ENCODE measurements around the gene ZNF384.

The ZNF384 gene

DNA sequence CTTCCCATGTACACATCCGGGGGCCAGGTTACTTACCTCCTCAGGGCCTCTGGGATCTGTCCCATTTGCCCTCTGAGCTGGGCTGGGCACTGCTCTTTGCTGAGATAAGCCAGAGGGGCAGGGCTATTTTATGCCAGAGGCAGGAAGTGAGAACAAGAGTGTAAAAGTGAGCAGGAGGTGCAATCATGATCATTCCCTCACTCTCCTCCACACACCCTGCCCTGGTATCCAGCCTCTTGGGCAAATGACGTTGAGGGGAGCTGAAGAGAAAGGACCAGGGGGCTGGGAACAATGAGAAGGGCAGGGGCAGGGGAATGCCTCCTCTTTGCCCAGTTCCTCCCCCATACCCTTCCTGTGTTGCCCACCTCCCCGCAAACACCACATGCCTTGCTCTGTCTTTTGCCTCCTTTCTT, 57.6 kb downstream of the ZNF384 start:
- peak in 3 of 10 donors; percentile 8 to 32 (median 14) for DNase-seq
- intact Hi-C loops (cut with DNase I): no loop called here

DNA sequence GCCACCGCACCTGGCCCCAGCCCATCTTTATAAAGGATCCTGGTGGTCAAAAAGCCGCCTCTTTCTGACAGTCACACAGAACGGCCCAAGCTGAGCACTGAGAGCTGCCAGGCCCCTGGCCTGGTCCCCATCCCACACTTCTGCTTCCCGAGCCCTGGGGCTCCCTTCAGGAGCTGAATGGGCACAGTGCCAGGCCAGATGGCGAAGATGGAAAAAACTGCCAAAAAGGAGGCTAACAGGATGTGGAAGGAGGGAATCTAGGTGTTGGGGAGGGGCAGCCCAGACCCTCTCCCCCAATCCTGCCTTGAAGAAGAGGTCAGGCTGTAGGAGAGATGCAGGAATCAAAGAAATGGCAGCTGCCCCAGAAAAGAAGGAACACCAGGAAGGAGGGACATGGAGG, 58.4 kb downstream of the ZNF384 start:
- intact Hi-C loops (cut with DNase I): no loop called here
- DNase-seq: peak in 3 of 10 donors; percentile 44 to 65 (median 53)

DNA sequence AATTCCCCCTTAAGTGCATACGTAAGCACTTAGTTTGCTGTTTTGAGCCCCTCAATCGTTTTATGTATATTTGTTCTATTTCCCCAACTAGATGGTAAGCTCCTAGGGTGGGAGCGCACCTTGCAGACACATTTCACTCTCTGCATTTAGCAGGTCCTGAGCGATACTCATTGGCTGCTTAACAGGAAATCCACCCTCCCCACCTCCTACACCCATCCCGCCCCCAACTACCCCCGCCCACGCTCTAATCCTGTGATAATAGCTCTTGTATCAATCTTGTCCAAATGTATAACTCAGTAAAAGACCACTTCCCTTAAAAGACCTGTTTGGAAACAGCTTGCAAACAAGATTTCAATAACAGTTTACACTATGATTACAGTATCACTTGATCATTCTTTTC, 61.6 kb downstream of the ZNF384 start:
- intact Hi-C loops (cut with DNase I): no loop called here
- no peak for DNase-seq

DNA sequence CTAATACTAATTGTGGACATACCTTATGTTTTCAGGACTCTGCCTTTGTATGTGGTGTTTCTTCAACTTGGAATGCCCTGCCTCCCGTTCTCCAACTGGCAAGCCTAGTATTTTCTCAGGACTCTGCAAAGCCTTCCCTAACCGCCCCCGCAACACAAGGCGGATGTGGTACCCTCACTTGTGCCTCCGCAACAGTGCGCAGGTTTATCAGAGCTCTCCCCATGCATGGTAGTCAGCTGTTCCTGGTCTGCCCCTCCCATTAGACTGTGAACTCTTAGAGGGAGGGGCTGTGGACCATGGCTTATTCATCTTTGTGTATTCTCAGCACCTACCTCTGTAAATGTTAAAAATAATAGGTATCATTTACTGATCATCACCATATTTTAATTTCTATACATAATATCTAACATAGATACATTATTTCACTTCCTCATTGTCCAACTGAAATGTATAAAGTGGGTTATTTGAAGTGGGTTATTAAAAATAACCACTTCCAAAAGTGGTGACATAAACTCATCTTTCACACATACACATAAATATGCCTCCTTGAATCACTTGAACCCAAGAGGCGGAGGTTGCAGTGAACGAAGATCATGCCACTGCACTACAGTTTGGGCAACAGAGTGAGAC, 62.4 kb downstream of the ZNF384 start:
- intact Hi-C loops (cut with DNase I): no loop called here
- peak in 4 of 10 donors; percentile 52 to 87 (median 82) for DNase-seq

DNA sequence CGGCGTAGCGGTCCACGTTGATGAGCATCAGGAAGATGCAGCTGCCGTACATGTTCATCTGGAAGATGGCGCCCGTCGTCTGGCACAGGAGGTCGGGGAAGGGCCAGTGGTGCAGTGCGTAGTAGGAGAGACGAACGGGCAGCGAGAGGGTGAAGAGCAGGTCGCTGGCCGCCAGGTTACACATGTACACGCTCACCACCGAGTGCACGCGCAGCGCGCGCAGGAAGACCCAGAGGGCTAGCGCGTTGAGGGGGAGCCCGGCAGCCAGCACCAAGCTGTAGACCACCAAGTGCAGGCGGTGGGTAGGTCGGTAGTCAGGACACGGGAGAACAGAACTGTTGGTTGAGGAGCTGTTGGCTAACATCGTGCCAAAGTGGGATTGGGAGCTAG, 68.3 kb downstream of the ZNF384 start:
- intact Hi-C loops (cut with DNase I): no loop called here
- DNase-seq: peak in 1 of 10 donors; percentile 69

DNA sequence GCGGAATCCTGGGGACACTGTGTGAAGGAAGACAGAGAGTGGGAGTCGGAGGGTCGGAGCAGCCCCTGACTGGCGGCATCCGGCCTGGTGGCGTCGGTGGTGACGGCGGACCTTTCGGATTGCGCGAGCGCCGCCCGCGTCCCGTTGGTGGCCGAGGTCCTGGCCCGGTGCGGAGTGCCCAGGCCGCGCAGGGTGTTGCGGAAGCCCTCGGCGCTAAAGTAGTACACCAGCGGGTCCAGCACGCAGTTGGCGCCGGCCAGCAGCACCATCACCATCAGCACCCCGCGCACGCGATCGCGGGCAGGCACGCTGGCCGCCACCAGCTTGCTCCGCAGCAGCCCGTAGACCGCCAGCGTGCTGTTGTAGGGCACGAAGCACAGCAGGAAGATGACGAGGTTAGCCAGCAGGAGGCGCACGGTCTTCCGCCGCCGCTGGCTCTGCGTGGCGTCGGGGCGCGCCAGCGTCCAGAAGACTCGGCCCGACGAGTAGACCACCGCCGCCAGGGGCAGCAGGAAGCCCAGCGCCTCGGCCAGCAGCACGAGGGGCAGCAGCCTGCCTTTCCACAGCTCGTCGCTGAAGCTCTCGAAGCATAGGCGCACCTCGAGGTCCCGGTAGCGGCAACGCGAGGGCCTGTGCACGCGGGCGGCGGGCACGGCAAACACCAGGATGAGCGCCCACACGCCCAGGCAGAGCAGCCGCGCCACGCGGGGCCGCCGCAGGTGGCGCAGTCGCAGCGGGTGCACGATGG, 68.9 kb downstream of the ZNF384 start:
- peak in 2 of 10 donors; percentile 18 to 86 for DNase-seq
- intact Hi-C loops (cut with DNase I): no loop called here

DNA sequence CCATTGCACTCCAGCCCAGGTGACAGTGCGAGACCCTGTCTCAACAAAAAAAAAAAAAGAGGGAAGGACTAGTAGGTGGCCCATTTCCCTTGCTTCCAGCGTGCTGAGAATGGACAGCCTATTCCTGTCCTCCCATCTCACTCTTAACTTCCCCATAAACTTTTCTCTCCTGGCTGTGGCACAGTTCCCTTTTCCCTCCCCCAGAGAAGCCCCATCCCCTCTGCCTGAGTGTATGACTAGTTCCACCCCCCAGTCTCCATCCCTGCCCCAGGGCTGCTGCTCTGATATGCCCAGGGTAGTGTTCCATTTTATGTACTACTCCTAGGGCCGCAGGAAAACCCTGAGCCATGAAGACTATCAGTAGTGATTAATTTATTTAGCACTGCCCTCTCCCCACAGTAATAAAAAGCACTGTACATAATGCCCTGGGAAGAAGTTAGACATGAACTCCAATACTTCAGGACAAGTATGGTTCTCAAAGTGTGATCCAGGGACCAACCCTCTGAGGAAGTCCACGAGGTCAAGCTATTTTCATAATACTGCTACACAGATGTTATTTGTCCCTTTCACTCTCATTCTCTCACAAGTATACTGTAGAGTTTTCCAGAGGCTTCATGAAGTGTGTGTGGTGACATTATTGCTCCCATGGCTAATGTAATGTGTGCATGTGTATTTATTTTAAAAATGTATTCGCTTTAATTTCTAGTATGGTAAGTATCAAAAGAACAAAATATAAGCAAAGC, 70.5 kb downstream of the ZNF384 start:
- DNase-seq: peak in 1 of 10 donors; percentile 74
- intact Hi-C loops (cut with DNase I): loop anchor here (5.0 kb wide), 1 partner anchor 44 kb away; the partner anchor contains the start of gene ING4

All from posterior cingulate gyrus (tissue), 11 donors.